DND-41 (cell line): Measurements from ENCODE around the gene OR4A47.
"Not testable (repeated sequence)": the region's sequence is repeated elsewhere in the genome, so short reads cannot be mapped to it uniquely, and the experiment has no call there.

Experiments
- ATAC-seq: fragments of 200-7000 bp; cut with Tn5 transposase; 3 replicates; pipeline ENCODE4 v1.9.1; 2021; ENCODE audit warnings: low read depth; ENCODE audit not compliant: insufficient read depth
- DNase-seq: peaks from one replicate; pipeline ENCODE4 v3.0.0-alpha.2; 2020
- H2AFZ ChIP-seq: 2 replicates; pipeline ENCODE4 v1.6.0; 2012; ENCODE audit warnings: low read depth, low read length
- H3K27ac ChIP-seq: 2 replicates; pipeline ENCODE4 v1.5.1; 2012; ENCODE audit warnings: low read length, inconsistent platforms
- H3K27me3 ChIP-seq: fragments of 200-600 bp; sonication (generic); 2 replicates; pipeline ENCODE4 v1.6.0; 2012; ENCODE audit warnings: low read length, mild to moderate bottlenecking, inconsistent platforms; ENCODE audit not compliant: insufficient read depth, poor library complexity
- H3K36me3 ChIP-seq: 2 replicates; pipeline ENCODE4 v1.5.1; 2012; ENCODE audit warnings: low read length, inconsistent platforms; ENCODE audit not compliant: insufficient read depth
- H3K4me1 ChIP-seq: 2 replicates; pipeline ENCODE4 v1.5.1; 2012; ENCODE audit warnings: mild to moderate bottlenecking, low read length; ENCODE audit not compliant: insufficient read depth
- H3K4me2 ChIP-seq: 2 replicates; pipeline ENCODE4 v1.6.0; 2012; ENCODE audit warnings: mild to moderate bottlenecking, moderate library complexity, low read length, inconsistent platforms; ENCODE audit not compliant: insufficient read depth
- H3K4me3 ChIP-seq, 2 experiments: fragments of 200-600 bp in 1 of 2; shearing (Covaris generic) in 1 of 2; 2 replicates each; pipeline ENCODE4 v1.5.1; 2012 to 2016; ENCODE audit warnings: inconsistent platforms in 2 of 2, low read length in 2 of 2, mild to moderate bottlenecking in 2 of 2, low read depth in 1 of 2, moderate library complexity in 1 of 2
- H3K79me2 ChIP-seq: 2 replicates; pipeline ENCODE4 v1.6.0; 2012; ENCODE audit warnings: low read length, inconsistent platforms; ENCODE audit not compliant: insufficient read depth
- H3K9ac ChIP-seq: 2 replicates; pipeline ENCODE4 v1.6.0; 2012; ENCODE audit warnings: low read depth, mild to moderate bottlenecking, inconsistent platforms, low read length, moderate library complexity
- H3K9me3 ChIP-seq: 2 replicates; pipeline ENCODE4 v1.5.1; 2012; ENCODE audit warnings: low read length, moderate library complexity, mild to moderate bottlenecking, inconsistent platforms; ENCODE audit not compliant: insufficient read depth, severe bottlenecking
- H4K20me1 ChIP-seq: 2 replicates; pipeline ENCODE4 v1.6.0; 2012; ENCODE audit warnings: low read length; ENCODE audit not compliant: insufficient read depth
- EZH2 ChIP-seq: IDR thresholded peaks from 3 replicates; pipeline ENCODE4 v1.6.1; 2012; ENCODE audit warnings: borderline replicate concordance, low read depth, mild to moderate bottlenecking, moderate library complexity, low read length, inconsistent platforms; ENCODE audit not compliant: severe bottlenecking
- TF ChIP-seq, protein P1 (sequence below): IDR thresholded peaks from 2 replicates; pipeline ENCODE4 v1.5.1; 2012; ENCODE audit warnings: borderline replicate concordance, low read length, moderate library complexity, mild to moderate bottlenecking; ENCODE audit not compliant: poor library complexity, severe bottlenecking; ENCODE audit errors: extremely low read depth

Gene OR4A47, protein sequence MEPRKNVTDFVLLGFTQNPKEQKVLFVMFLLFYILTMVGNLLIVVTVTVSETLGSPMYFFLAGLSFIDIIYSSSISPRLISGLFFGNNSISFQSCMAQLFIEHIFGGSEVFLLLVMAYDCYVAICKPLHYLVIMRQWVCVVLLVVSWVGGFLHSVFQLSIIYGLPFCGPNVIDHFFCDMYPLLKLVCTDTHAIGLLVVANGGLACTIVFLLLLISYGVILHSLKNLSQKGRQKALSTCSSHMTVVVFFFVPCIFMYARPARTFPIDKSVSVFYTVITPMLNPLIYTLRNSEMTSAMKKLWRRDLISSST

DNA sequence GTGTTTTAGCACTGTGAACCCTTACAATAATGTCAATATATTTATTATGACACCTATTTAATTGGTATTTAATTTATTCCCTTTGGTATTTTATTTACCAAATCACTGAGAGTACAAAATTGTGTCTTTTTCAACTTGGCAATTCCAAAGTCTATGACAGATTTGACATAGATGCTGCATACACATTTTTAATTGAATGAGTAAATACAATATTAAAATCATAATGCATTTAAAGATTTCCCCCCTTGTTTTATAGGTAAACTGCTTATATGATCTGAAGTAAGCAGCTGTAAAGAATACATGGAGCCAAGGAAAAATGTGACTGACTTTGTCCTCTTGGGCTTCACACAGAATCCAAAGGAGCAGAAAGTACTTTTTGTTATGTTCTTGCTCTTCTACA is at the start of gene OR4A47:
OR4A47 (plus strand) TSS at position 301 of the 400 bp plus-strand sequence; CDS start at position 301, 0 bp downstream.
- not testable (repeated sequence) for H3K27me3 ChIP-seq, H3K36me3 ChIP-seq, DNase-seq, H3K79me2 ChIP-seq, H2AFZ ChIP-seq, H3K9ac ChIP-seq, ATAC-seq, H4K20me1 ChIP-seq, H3K9me3 ChIP-seq, H3K4me2 ChIP-seq, H3K4me3 ChIP-seq, H3K4me1 ChIP-seq, H3K27ac ChIP-seq

DNA sequence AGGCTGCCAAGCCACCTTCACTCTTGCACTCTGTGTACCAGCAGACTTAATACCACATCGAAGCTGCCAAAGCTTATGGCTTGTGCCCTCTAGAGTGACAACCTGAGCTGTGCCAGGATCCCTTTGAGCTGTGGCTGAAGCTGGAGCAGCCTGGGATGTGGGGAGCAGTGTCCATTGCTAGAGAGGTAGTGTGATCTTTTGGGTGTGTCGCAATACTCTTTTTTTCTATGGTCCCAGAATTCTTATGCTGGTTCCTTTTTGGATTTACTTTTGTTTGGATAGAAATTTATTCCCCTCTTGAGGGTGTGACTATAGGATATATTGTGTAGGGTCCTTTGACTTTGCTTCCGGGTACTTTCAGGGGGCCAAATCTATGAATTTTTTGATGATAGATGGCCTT is 32.7 kb upstream of the OR4A47 start:
- not testable (repeated sequence) for H3K4me3 ChIP-seq, H3K27me3 ChIP-seq, H4K20me1 ChIP-seq, ATAC-seq, H3K27ac ChIP-seq, H3K36me3 ChIP-seq, H3K9ac ChIP-seq, DNase-seq, H3K4me2 ChIP-seq, H3K9me3 ChIP-seq, H3K4me1 ChIP-seq, H2AFZ ChIP-seq, H3K79me2 ChIP-seq

DNA sequence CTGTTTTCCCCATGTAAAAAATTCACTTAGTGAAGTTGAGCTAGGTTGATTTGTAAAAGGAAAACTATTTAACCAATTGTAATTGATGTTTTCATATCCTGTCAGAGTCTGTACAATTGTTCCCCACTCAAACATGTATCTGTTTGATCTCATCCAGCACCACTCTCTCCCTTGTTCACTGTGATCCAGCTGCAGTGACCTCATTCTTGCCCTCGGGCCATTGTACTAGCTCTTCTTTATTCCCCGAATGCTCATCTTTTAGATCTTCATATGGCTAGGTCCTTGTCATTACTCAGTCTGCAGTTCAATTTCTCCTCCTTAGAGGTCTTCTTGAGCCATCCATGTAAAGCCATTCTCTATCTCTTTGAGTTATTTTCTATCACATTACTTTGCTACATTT is 14.6 kb upstream of the OR4A47 start:
- H3K4me1 ChIP-seq, H4K20me1 ChIP-seq, DNase-seq, H3K4me3 ChIP-seq, H3K4me2 ChIP-seq, H3K36me3 ChIP-seq, ATAC-seq, H3K79me2 ChIP-seq, H2AFZ ChIP-seq, H3K9ac ChIP-seq, H3K9me3 ChIP-seq, H3K27ac ChIP-seq, H3K27me3 ChIP-seq: not testable (repeated sequence)

DNA sequence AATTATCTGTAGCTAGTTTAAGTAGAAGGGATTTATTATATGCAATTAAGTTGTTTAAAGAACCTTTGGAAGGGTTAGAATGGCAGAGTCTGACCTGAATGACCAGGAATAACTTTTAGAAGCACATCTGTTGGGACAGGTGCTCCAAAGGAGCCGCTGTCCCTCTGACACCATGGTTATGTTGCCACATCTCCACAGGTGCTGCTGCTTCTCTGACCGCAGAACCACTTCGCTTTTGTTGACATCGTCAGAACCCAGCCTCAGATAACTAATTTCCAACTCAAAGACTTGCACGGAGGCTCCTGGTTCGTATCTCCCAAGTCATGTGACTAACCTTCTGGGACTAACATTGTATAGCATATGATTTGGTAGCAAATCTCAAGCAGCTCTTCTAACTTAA is 13.9 kb upstream of the OR4A47 start:
- H3K4me3 ChIP-seq, H2AFZ ChIP-seq, H4K20me1 ChIP-seq, H3K9me3 ChIP-seq, H3K4me2 ChIP-seq, H3K79me2 ChIP-seq, H3K9ac ChIP-seq, DNase-seq, H3K27me3 ChIP-seq, H3K36me3 ChIP-seq, ATAC-seq, H3K27ac ChIP-seq, H3K4me1 ChIP-seq: not testable (repeated sequence)

DNA sequence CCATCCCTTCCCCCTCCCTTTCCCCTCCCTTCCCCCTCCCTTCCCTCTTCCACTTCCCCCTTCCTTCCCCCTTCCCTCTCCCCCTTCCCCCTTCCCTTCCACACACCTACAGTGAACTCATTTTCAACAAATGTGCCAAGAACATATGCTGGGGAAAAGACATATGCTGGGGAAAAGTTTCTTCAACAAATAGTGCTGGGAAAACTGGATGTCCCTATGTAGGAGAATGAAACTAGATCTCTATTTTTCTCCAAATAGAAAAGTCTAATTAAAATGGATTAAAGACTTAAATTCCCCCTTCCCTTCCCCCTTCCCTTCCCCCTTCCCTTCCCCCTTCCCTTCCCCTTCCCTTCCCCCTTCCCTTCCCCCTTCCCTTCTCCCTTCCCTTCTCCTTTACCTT is 17.6 kb downstream of the OR4A47 start:
- DNase-seq, H3K4me3 ChIP-seq, H3K4me1 ChIP-seq, ATAC-seq, H3K27me3 ChIP-seq, H3K4me2 ChIP-seq, H3K27ac ChIP-seq, H3K79me2 ChIP-seq, H2AFZ ChIP-seq, H3K9me3 ChIP-seq, H3K9ac ChIP-seq, H3K36me3 ChIP-seq, H4K20me1 ChIP-seq: not testable (repeated sequence)

DNA sequence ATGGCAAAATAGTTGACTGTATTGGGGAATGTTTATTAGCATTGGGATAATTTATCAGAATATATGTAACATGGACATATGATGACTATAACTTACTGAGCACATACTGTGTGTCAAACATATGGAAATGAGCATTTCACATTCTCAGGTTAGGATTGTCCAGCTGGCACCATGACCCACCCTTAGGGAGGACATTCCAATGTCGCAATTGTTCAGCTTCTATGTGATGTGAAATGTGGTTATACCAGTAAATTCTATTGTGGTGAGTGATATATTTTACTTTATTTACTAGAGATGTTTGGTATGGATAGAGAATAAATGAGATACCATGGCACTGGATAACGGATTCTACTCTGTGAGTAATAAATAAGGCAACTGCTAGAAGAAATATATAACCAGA is 50.4 kb downstream of the OR4A47 start:
- no peak overlapping the region for H3K27ac ChIP-seq
- no peak overlapping the region for H3K4me3 ChIP-seq
- no peak overlapping the region for H3K9ac ChIP-seq
- H4K20me1 ChIP-seq, result no peaks in the 10 kb centered on the region
- H2AFZ ChIP-seq, result no peak overlapping the region
- no peaks in the 10 kb centered on the region for H3K9me3 ChIP-seq
- H3K79me2 ChIP-seq, result no peaks in the 10 kb centered on the region
- TF ChIP-seq, protein P1, sequence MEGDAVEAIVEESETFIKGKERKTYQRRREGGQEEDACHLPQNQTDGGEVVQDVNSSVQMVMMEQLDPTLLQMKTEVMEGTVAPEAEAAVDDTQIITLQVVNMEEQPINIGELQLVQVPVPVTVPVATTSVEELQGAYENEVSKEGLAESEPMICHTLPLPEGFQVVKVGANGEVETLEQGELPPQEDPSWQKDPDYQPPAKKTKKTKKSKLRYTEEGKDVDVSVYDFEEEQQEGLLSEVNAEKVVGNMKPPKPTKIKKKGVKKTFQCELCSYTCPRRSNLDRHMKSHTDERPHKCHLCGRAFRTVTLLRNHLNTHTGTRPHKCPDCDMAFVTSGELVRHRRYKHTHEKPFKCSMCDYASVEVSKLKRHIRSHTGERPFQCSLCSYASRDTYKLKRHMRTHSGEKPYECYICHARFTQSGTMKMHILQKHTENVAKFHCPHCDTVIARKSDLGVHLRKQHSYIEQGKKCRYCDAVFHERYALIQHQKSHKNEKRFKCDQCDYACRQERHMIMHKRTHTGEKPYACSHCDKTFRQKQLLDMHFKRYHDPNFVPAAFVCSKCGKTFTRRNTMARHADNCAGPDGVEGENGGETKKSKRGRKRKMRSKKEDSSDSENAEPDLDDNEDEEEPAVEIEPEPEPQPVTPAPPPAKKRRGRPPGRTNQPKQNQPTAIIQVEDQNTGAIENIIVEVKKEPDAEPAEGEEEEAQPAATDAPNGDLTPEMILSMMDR, result no peak
- TF ChIP-seq EZH2, result no peak
- no peaks in the 10 kb centered on the region for H3K27me3 ChIP-seq
- H3K36me3 ChIP-seq, result no peaks in the 10 kb centered on the region
- ATAC-seq (no peak), DNase-seq (no peak)
- no peak overlapping the region for H3K4me2 ChIP-seq
- no peaks in the 10 kb centered on the region for H3K4me1 ChIP-seq
